HUES48 (cell line): ENCODE data around the gene CNTNAP4.
A peak's percentile ranks its signal among the peaks of the same experiment; 100 is the strongest.

Source experiments
- H3K27ac ChIP-seq: one replicate; pipeline ENCODE4 v1.7.0; 2013; ENCODE audit warnings: low read depth, low read length, inconsistent platforms
- H3K27me3 ChIP-seq: 2 replicates; pipeline ENCODE4 v1.6.1; 2013; ENCODE audit warnings: mild to moderate bottlenecking, low read length; ENCODE audit not compliant: control insufficient read depth, insufficient read depth
- H3K36me3 ChIP-seq: 2 replicates; pipeline ENCODE4 v1.6.1; 2013; ENCODE audit warnings: low read length; ENCODE audit not compliant: control insufficient read depth, insufficient read depth
- H3K4me1 ChIP-seq: 2 replicates; pipeline ENCODE4 v1.6.1; 2013; ENCODE audit warnings: mild to moderate bottlenecking, low read length; ENCODE audit not compliant: control insufficient read depth, insufficient read depth
- H3K4me3 ChIP-seq: 2 replicates; pipeline ENCODE4 v1.5.1; 2013; ENCODE audit warnings: mild to moderate bottlenecking, low read depth, low read length
- H3K9ac ChIP-seq: 2 replicates; pipeline ENCODE4 v1.6.1; 2013; ENCODE audit warnings: mild to moderate bottlenecking, low read depth, low read length, moderate library complexity
- H3K9me3 ChIP-seq: 2 replicates; pipeline ENCODE4 v1.6.1; 2013; ENCODE audit warnings: low read length; ENCODE audit not compliant: control insufficient read depth, insufficient read depth

Gene CNTNAP4

GRCh38 chr16:76276745-76277438, at the start of gene CNTNAP4:
CNTNAP4 (plus strand) TSS chr16:76277401; CDS start chr16:76277663, 262 bp downstream.
- H3K4me1 ChIP-seq, result 0 out of 2 replicates have a peak, but pooled peaks cover 5% of the 10 kb centered on the region
- H3K9me3 ChIP-seq, result no peaks in the 10 kb centered on the region
- H3K4me3 ChIP-seq, result peak within 1 kb of the TSS; percentile 45; the same call in 1 of the 2 replicates
- no peak within 1 kb of the TSS for H3K27ac ChIP-seq
- no peaks in the 10 kb centered on the region for H3K36me3 ChIP-seq
- H3K9ac ChIP-seq, result no peak within 1 kb of the TSS
- H3K27me3 ChIP-seq, result peaks cover 23% of the 10 kb centered on the region

DNA sequence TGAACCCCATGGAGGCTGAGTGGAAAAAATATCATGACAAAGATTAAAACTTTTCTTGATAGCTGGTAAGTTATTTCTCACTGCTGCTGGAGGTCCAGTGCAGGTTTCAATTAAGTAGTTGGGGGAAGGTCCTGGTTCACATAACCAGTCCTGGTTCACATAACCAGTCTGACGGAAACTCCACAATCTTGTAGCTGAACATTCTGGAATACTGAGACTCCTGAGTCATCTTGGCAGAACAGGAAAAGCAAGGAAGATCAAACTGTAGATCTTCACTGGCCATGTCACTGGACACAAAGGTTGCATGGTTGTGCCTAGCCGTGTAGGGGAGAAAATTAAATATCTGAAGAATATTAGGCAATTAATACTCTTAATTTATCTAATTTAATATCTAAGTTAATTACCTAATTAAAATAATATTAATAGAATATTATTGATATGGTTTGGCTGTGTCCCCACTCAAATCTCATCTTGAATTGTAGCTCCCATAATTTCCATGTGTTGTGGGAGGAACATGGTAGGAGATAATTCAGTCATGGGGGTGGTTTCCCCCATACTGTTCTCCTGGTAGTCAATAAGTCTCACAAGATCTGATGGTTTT, 48.6 kb upstream of the CNTNAP4 start:
- Histone ChIP-seq H3K9me3 (no peaks in the 10 kb centered on the region), H3K27ac (no peak overlapping the region), H3K36me3 (no peaks in the 10 kb centered on the region), H3K9ac (no peak overlapping the region), H3K4me3 (no peak overlapping the region), H3K4me1 (peaks cover 4% of the 10 kb centered on the region), H3K27me3 (peaks cover 30% of the 10 kb centered on the region)

- no peak overlapping the region for H3K9ac ChIP-seq
- no peaks in the 10 kb centered on the region for H3K4me1 ChIP-seq
- H3K4me3 ChIP-seq, result no peak overlapping the region
- H3K9me3 ChIP-seq, result no peaks in the 10 kb centered on the region
- H3K27me3 ChIP-seq, result no peaks in the 10 kb centered on the region
- no peak overlapping the region for H3K27ac ChIP-seq
- H3K36me3 ChIP-seq, result no peaks in the 10 kb centered on the region
These were observed 44.5 kb upstream of the CNTNAP4 start for GRCh38 chr16:76232704-76233103.

- Histone ChIP-seq H3K9ac (no peak overlapping the region), H3K9me3 (no peaks in the 10 kb centered on the region), H3K36me3 (no peaks in the 10 kb centered on the region), H3K27me3 (no peaks in the 10 kb centered on the region), H3K4me1 (no peaks in the 10 kb centered on the region), H3K27ac (no peak overlapping the region), H3K4me3 (no peak overlapping the region)
These were observed 42.2 kb upstream of the CNTNAP4 start for GRCh38 chr16:76235025-76235424.

- H3K9ac ChIP-seq, result no peak overlapping the region
- no peak overlapping the region for H3K27ac ChIP-seq
- H3K9me3 ChIP-seq, result no peaks in the 10 kb centered on the region
- no peaks in the 10 kb centered on the region for H3K4me1 ChIP-seq
- no peak overlapping the region for H3K4me3 ChIP-seq
- H3K36me3 ChIP-seq, result no peaks in the 10 kb centered on the region
- H3K27me3 ChIP-seq, result no peaks in the 10 kb centered on the region
These were observed 41.8 kb upstream of the CNTNAP4 start for GRCh38 chr16:76235426-76235825.

- H3K27ac ChIP-seq, result no peak overlapping the region
- no peak overlapping the region for H3K4me3 ChIP-seq
- no peak overlapping the region for H3K9ac ChIP-seq
- no peaks in the 10 kb centered on the region for H3K9me3 ChIP-seq
- no peaks in the 10 kb centered on the region for H3K4me1 ChIP-seq
- H3K36me3 ChIP-seq, result no peaks in the 10 kb centered on the region
- no peaks in the 10 kb centered on the region for H3K27me3 ChIP-seq
These were observed 39.7 kb upstream of the CNTNAP4 start for GRCh38 chr16:76237471-76237870.

- Histone ChIP-seq H3K9me3 (no peaks in the 10 kb centered on the region), H3K36me3 (no peaks in the 10 kb centered on the region), H3K27ac (no peak overlapping the region), H3K4me1 (no peaks in the 10 kb centered on the region), H3K9ac (no peak overlapping the region), H3K27me3 (no peaks in the 10 kb centered on the region), H3K4me3 (no peak overlapping the region)
These were observed 35.4 kb upstream of the CNTNAP4 start for GRCh38 chr16:76241755-76242154.

DNA sequence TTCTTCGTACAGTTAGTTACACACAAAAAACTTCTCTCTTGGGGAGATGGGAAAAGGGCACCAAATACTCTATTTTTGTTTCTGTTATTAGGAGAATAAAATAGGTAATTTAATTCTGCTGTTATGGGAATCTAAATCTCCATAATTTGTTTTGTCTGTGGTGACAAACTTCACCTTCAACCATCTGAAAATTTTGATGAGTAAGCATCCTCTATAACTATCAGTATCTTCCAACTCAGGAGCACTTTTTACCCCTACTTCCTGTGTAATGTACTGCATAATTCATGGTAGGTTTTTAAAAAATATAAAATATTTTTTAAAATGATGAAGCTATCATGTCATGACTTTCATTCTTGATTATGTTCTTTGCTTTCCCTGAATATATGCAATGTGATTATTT, 33.6 kb upstream of the CNTNAP4 start:
- Histone ChIP-seq H3K4me1 (no peaks in the 10 kb centered on the region), H3K27me3 (no peaks in the 10 kb centered on the region), H3K36me3 (no peaks in the 10 kb centered on the region), H3K9me3 (no peaks in the 10 kb centered on the region), H3K9ac (no peak overlapping the region), H3K27ac (no peak overlapping the region), H3K4me3 (no peak overlapping the region)

DNA sequence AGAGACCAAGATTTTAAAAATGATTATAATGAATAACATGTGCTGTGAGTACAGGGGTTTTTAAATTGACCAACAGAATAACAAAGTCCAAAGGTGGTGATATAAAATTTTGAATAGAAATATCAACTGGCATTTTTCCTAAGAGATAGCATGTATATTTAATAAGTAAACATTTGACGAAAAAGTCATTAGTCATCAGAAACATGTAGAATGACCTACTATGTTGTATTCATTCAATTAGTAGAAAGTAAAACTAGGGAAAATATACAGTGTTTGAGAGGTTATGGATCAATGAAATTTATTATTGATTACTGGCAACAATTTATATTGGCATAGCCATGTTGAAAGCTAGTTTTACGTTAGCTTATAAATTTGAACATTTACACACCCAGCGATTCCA, 30.6 kb upstream of the CNTNAP4 start:
- no peak overlapping the region for H3K9ac ChIP-seq
- no peaks in the 10 kb centered on the region for H3K27me3 ChIP-seq
- no peaks in the 10 kb centered on the region for H3K36me3 ChIP-seq
- H3K4me3 ChIP-seq, result no peak overlapping the region
- H3K9me3 ChIP-seq, result no peaks in the 10 kb centered on the region
- no peak overlapping the region for H3K27ac ChIP-seq
- no peaks in the 10 kb centered on the region for H3K4me1 ChIP-seq

- H3K27ac ChIP-seq, result no peak overlapping the region
These were observed 11.7 kb upstream of the CNTNAP4 start for GRCh38 chr16:76265434-76266045.

DNA sequence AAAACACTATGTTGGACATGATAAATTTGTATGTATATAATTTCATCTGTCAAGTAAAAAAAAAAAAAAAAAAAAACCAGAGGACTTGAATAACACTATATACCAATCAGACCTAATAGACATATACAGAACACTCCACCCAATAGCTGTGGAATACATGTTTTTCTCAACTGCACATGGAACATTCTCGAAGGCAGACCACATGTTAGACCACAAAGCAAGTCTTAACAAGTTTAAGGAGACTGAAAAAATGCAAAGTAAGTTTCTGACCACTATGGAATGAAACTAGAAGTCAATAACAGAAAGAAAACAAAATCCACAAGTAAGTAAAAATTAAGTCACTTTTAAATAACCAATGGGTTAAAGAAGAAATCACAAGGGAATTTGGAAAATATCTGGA, 8.4 kb upstream of the CNTNAP4 start:
- no peak overlapping the region for H3K27ac ChIP-seq
- H3K9ac ChIP-seq, result no peak overlapping the region
- no peaks in the 10 kb centered on the region for H3K27me3 ChIP-seq
- no peaks in the 10 kb centered on the region for H3K4me1 ChIP-seq
- no peak overlapping the region for H3K4me3 ChIP-seq
- no peaks in the 10 kb centered on the region for H3K9me3 ChIP-seq
- no peaks in the 10 kb centered on the region for H3K36me3 ChIP-seq

More at GRCh38 chr16:76265434-76266045, 11.7 kb upstream of the CNTNAP4 start:
- no peak overlapping the region for H3K4me3 ChIP-seq
- H3K27me3 ChIP-seq, result no peaks in the 10 kb centered on the region
- no peaks in the 10 kb centered on the region for H3K4me1 ChIP-seq
- no peaks in the 10 kb centered on the region for H3K9me3 ChIP-seq
- H3K9ac ChIP-seq, result no peak overlapping the region
- no peaks in the 10 kb centered on the region for H3K36me3 ChIP-seq
